Activated T-helper 9 cell treated with anti-CD3 and anti-CD28 coated beads, Interleukin-2, amount 50 U/mL, for 16 hours (primary cell): ENCODE measurements around the gene CHST15.
"Not testable (repeated sequence)": the region's sequence is repeated elsewhere in the genome, so short reads cannot be mapped to it uniquely, and the experiment has no call there.

ENCODE experiments used
- DNase-seq: peaks from one replicate; pipeline ENCODE4 v3.0.0-alpha.2; 2020; ENCODE audit warnings: low read depth

CHST15 gene

DNA sequence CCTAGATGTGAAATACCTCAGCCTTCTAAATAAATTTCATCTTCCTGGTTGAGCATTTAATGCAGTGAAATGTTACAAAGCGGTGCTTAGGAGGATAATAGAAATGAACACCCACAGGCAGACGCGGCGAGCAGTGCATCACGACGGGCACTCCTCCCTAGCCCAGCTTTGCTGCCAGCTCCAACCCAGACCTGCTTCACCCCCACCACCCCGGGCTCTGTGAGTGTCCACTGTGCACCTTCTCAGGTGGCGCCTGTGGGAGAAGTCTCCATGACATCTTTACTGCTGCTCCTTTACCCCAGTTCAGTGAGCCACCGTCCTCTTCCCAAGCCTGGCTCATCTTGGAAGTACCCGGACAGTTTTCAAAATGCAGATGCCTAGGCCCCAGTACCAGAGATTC, 5.2 kb upstream of the CHST15 start:
- DNase-seq, result no peak

DNA sequence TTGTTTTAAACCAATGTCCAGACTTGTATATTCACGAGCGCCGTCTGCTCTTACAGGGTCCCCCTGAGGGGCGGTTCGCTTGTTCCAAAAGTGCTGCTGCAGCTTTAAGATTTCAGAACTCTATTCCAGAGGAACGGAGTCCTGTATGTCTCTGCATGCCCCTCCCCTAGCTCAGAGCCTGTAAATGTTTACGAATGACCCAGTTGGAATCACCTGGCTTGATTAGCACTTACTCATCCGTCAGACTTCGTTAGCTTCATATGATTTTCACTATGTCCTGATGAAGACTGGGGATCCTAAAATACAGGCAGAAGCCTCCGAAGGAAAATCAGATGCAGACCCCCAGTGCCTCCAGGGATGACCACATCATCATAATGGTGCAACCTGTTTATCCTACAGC, 4.5 kb upstream of the CHST15 start:
- no peak for DNase-seq

GRCh38 chr10:124096494-124096893, 3.1 kb upstream of the CHST15 start:
- DNase-seq, result no peak

GRCh38 chr10:124095801-124096200, 2.4 kb upstream of the CHST15 start:
- DNase-seq, result not testable (repeated sequence)

DNA sequence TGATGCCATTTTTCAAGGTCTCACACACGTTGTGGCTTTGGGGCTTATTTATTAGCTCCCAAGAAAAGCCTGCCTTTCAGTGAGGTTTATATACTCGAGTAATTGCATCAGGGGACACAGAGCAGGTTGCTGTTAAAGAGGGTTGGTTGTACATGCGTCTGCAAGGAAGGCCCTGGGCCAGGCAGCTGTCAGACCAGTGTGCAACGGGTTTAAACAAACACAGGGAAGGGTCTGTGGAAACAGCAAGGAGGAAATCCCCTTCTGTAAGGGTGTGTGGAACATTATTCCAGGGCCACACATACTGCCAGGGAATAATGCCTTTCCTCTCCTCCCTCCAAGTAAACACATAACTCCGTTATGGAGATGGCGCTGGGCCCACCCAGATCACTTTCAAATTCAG, 1.7 kb upstream of the CHST15 start:
- DNase-seq, result no peak

GRCh38 chr10:124094419-124094785, 1.0 kb upstream of the CHST15 start:
- no peak for DNase-seq

GRCh38 chr10:124093774-124094418, 498 bp upstream of the CHST15 start:
- not testable (repeated sequence) for DNase-seq

GRCh38 chr10:124092250-124092859, 1.0 kb downstream of the CHST15 start:
- peak; percentile 13 for DNase-seq

DNA sequence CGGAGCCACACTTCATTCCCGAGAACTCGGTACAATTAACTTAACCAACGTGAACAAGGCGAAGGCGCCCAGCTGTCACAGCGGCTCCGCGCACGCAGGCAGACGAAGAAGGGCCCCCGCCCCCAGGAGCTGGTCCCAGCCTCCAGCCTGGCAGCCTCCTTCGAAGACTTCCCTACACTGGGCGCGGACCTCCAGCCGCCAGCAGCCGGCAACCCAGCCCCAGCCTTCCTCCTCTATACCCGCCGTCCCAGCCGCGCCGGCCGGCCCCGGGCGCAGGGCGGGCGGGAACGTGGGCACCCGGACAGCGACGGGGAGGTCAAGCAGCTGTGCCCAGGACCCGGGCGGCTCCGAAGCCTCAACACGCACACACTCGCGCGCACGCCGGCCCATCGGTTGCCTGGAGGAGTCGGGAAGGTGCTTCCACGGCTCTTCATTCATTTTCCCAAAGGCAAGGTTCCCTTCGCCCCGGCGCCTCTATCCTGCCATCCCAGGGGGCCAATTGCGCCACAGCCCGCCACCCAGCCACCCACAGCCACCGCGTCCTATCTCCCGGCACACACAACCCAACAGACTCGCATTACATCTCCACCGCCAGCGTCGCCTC, 1.6 kb downstream of the CHST15 start:
- no peak for DNase-seq

DNA sequence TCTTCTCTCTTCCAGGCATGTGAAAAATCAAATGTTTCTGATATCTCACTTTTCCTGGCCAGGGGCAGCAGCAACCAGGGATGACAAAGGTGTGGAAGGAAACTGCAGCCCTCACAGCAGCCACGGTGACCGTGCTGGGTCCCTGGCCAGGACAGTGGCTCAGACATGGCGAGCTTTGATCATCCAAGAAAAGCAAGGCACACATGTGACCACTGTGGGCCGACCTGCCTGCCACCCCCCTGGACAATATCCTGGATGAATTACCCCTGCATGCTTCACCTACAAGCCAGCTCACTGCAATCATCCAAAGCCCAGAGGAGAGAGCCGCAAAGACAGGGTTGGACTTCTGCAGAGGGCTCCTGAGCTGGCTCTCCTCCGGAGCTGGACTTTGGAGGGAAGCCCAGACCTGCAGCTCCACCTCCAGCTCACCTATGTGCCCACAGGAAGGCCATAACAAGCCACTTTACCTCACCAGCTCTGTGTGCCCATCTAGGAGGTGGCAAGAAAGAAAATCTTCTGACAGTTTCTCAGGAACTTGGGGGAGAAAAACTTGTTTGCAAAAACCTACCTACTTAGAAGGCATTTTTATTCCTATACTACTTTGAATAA, 2.7 kb downstream of the CHST15 start:
- DNase-seq, result no peak

GRCh38 chr10:124089859-124090258, 3.5 kb downstream of the CHST15 start:
- no peak for DNase-seq

DNA sequence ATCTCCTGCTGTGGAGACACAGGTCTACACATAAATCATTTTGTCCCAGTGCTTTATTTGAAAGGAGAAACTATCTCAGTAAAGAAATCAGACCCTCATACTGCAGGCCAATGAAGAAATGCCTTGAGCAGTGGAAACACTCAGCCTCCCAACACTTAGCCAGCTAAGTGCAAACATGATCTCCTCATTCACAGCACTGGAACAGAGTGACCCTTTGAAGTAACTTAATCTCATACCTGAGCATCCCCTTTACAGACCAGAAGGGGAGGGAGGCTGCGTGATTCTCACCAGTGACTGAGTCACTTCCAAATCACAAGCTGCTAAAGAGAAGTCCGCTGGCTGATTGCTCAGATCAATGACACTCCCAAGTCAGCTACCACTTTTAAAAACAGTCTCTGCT, 4.5 kb downstream of the CHST15 start:
- no peak for DNase-seq

- DNase-seq, result no peak
Observed at GRCh38 chr10:124087672-124088634, 5.4 kb downstream of the CHST15 start.

GRCh38 chr10:124086787-124087671, 6.4 kb downstream of the CHST15 start:
- DNase-seq, result no peak

DNA sequence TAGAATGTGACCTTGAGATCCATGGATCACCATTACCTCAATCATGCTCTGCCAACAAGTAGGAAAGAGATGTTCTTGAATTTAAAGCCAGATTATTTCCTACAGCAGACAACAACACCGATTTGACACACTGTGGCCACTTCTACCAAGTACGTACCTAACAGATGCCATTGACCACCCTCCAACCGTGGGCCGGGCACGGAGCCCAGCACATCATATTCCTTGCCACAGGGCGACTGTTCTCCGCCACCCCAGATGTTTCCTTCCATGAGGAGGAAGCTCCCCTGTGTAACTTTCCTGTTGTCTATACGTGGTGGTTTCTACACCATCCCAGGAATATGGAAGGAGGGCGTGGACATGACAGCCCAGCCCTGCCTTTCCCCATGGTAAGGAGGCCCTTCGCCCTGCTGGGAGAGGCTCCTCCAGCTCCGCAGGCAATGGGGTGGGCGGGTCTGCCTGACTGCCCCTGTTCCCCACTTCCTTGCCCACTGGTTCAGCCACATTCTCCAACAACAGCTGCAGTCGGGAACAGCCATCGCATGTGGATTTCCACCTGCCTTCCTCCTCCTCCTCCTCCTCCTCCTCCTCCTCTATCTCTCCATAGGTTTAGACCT, 7.2 kb downstream of the CHST15 start:
- DNase-seq, result no peak

GRCh38 chr10:124085680-124086079, 7.7 kb downstream of the CHST15 start:
- no peak for DNase-seq

GRCh38 chr10:124084708-124085107, 8.7 kb downstream of the CHST15 start:
- no peak for DNase-seq

GRCh38 chr10:124083740-124084397, 9.5 kb downstream of the CHST15 start:
- DNase-seq, result no peak

DNA sequence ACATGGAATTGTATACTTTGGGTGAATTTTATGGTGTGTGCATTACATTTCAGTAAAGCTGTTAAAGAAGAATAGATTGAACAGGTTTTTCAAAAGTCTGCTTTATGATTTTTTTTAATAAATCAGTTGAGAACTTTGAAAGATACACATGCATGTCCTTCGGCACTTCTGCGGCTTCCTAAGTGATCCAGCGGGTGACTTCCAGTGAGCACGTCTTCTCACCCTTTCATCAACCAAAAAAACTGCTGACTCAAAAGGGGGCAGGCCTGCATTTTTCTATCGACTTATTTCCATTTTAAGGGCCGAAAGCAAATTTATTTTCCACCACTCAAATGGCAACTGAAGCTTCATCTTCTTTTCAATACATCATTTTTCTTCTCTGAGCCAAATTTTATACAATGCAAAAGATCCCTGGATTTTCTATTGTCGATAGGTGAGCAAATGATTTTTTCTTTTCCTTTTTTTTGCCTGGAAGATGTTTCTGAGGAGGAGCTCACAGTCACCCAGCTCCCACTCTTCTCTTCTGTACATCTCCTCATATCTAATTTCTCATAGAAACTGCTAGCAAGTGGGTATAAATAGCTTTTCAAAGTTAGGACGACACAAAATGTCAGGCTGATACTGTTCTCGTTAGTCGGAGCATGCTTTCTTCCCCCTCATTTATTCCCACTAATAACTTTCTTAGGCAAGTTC, 10.2 kb downstream of the CHST15 start:
- DNase-seq, result no peak

DNA sequence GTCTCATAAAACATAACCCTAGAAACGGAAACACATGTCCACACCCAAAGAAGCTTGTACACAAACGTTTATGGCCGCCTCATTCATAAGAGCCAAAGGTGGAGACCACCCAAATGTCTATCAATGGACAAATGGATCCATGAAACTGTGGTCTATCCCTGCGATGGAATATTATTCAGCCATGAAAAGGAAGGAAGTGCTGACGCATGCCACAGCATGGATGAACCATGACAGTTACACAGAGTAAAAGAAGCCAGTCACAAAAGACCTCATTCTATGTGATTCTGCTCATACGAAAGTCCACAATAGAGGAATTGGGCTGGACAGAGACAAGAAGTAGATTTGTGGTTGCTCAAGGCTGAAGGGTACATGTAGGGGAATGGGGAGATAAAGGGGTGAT, 10.8 kb downstream of the CHST15 start:
- no peak for DNase-seq
